IPS-20b (cell line): ENCODE measurements around the gene KLHL13.
"Not testable (repeated sequence)": the region's sequence is repeated elsewhere in the genome, so short reads cannot be mapped to it uniquely, and the experiment has no call there.

ENCODE experiments used
- H3K27ac ChIP-seq: one replicate; pipeline ENCODE4 v1.5.1; 2013; ENCODE audit warnings: low read length
- H3K27me3 ChIP-seq: 2 replicates; pipeline ENCODE4 v1.6.1; 2013; ENCODE audit warnings: mild to moderate bottlenecking, low read length, inconsistent platforms; ENCODE audit not compliant: insufficient read depth
- H3K36me3 ChIP-seq: 2 replicates; pipeline ENCODE4 v1.6.1; 2013; ENCODE audit warnings: low read depth, mild to moderate bottlenecking, inconsistent platforms, low read length, moderate library complexity; ENCODE audit not compliant: insufficient read depth
- H3K4me1 ChIP-seq: 2 replicates; pipeline ENCODE4 v1.6.1; 2013; ENCODE audit warnings: mild to moderate bottlenecking, control low read depth, inconsistent platforms, low read length, moderate library complexity; ENCODE audit not compliant: insufficient read depth
- H3K4me3 ChIP-seq: 2 replicates; pipeline ENCODE4 v1.5.1; 2013; ENCODE audit warnings: mild to moderate bottlenecking, low read length, inconsistent platforms
- H3K9ac ChIP-seq: 2 replicates; pipeline ENCODE4 v1.6.1; 2013; ENCODE audit warnings: low read depth, mild to moderate bottlenecking, inconsistent platforms, low read length, moderate library complexity
- H3K9me3 ChIP-seq: 2 replicates; pipeline ENCODE4 v1.6.1; 2013; ENCODE audit warnings: mild to moderate bottlenecking, low read depth, low read length, inconsistent platforms; ENCODE audit not compliant: insufficient read depth

KLHL13 gene

DNA sequence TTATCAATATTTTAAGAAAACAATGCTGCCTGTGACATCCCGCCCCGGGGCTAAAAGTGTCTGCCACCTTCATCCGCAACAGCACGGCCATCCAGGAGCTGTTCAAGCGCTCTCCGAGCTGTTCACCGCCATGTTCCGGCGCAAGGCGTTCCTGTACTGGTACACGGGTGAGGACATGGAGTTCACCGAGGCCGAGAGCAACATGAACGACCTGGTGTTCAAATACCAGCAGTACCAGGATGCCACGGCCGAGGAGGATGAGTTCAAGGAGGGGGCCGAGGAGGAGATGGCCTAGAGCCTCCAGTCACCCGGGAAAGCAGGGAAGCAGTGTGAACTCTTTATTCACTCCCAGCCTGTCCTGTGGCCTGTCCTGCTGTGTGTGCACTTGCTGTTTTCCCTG, 12.1 kb upstream of the KLHL13 start:
- Histone ChIP-seq H3K27me3 (no peaks in the 10 kb centered on the region), H3K4me3 (no peak overlapping the region), H3K9ac (no peak overlapping the region), H3K36me3 (no peaks in the 10 kb centered on the region), H3K4me1 (no peaks in the 10 kb centered on the region), H3K9me3 (no peaks in the 10 kb centered on the region), H3K27ac (no peak overlapping the region)

DNA sequence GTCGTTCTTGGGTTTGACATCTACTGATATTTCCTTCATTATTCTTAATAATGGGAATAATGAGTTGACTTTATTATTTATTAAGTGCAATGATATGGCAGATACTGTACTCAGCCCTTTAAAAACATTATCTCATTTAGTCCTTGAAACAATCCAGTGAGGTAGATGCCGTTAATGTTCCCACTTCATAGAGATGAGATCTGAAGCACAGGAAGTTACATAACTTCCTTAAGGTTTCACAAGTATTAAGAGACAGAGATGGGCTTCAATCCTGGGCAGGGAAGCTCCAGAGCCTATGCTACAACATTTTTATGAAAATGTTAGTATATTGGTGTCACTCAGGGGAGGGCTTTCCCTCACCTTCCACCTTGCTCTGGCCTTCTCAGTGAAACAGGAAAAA, 9.7 kb upstream of the KLHL13 start:
- no peaks in the 10 kb centered on the region for H3K27me3 ChIP-seq
- no peak overlapping the region for H3K9ac ChIP-seq
- no peaks in the 10 kb centered on the region for H3K36me3 ChIP-seq
- H3K4me1 ChIP-seq = no peaks in the 10 kb centered on the region
- H3K4me3 ChIP-seq = no peak overlapping the region
- H3K27ac ChIP-seq = no peak overlapping the region
- H3K9me3 ChIP-seq = no peaks in the 10 kb centered on the region

DNA sequence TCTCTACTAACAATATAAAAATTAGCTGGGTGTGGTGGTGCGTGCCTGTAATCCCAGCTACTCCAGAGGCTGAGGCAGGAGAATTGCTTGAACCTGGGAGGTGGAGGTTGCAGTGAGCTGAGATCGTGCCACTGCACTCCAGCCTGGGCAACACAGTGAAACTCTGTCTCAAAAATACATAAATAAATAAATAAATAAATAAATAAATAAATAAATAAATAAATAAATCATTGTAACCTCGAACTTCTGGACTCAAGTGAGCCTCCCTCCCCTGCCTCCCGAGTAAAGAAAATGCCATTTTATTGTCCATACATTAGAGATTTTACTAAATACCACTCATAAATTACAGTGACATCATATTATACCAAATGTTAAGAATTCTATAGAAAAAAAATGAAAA, 7.6 kb upstream of the KLHL13 start:
- not testable (repeated sequence) for H3K27ac ChIP-seq, H3K27me3 ChIP-seq, H3K9me3 ChIP-seq, H3K4me3 ChIP-seq, H3K9ac ChIP-seq, H3K4me1 ChIP-seq, H3K36me3 ChIP-seq

DNA sequence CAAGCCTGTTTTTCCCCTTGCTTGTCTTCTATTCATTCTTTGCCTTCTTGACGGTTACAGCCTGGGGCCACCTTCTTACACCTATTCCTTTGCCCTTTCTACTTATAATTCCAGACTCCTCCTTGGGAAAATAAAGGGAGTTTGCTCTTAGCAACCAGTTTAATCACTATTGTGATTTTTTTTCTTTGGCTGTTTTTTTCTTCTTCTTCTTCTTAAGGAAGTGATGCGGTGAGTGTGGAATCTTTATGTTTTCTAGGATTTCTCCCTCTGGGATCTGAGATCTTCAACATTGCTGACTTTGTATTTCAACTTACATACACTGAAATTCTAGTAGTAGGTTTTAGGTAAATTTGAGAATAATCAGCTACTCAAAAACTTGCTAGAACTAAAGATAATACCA, 1.1 kb upstream of the KLHL13 start:
- H3K4me3 ChIP-seq = no peak overlapping the region
- no peaks in the 10 kb centered on the region for H3K36me3 ChIP-seq
- no peak overlapping the region for H3K9ac ChIP-seq
- H3K27me3 ChIP-seq = peaks cover 12% of the 10 kb centered on the region
- H3K9me3 ChIP-seq = no peaks in the 10 kb centered on the region
- no peaks in the 10 kb centered on the region; the same call in 1 of the 2 replicates for H3K4me1 ChIP-seq
- H3K27ac ChIP-seq = no peak overlapping the region

DNA sequence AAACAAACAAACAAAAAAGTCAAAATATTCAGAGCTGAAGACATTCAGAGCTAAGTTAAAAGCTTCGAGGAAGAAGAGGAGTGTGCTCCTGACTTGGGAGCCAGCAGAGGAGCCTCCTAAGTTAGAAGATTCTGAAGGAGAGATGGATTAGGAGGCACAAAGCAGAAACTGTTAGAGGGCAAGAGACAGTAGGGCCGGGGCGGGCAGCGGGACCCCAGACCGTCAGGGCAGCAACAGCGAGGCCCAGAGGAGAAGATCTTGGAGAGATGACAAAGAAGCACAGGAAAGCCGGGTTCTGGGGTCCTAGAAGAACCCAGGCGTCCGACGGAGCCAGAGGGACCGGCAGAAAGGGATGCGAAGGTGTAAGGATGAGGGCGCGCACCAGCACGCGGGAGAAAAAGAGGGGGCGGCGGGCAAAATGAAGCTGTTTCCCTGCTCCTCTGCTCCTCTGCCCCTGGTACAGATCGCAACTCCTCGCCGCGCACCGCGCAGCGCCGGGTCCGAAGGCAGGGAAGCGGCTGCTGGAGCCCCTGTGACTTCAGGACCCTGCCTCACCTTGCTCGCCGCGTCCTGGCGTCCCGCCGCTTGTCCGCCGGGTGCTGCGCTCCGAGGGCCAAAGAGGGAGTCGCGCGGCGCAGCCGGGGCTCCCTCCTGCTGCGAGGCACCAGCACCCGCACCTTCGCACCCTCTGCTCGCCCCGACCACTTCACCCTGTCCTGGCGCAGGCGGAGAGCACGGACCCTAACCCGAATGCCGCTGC, 477 bp downstream of the KLHL13 start:
- H3K9ac ChIP-seq = peak overlapping the region; percentile 68; the same call in 1 of the 2 replicates

DNA sequence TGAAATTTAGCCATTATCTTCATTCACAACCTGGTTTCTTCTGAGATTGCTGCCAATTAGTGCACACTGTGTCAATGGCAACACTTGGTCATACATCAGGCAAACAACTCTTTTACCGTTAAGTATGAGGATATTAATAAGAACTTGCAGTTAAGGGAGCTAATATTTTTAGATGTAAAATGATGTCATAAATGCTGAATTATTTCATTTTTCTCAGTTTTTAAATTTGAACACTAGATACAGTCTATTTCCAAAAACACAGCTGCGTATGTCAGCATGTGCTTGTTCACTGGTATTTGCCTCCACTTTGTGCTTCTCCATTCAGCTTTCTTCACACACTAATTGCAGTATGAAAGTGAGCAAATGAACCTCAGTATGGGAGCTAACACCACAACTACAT, 1.6 kb downstream of the KLHL13 start:
- Histone ChIP-seq H3K27ac (no peak overlapping the region), H3K9ac (no peak overlapping the region), H3K9me3 (no peaks in the 10 kb centered on the region), H3K4me3 (peak overlapping the region; percentile 75), H3K4me1 (no peaks in the 10 kb centered on the region; the same call in 1 of the 2 replicates), H3K27me3 (peaks cover 12% of the 10 kb centered on the region), H3K36me3 (no peaks in the 10 kb centered on the region)

More for the DNA sequence above, 477 bp downstream of the KLHL13 start:
- Histone ChIP-seq H3K36me3 (no peaks in the 10 kb centered on the region), H3K27me3 (peaks cover 12% of the 10 kb centered on the region), H3K27ac (no peak overlapping the region), H3K4me1 (no peaks in the 10 kb centered on the region; the same call in 1 of the 2 replicates), H3K4me3 (peak overlapping the region; percentile 75), H3K9me3 (no peaks in the 10 kb centered on the region)

DNA sequence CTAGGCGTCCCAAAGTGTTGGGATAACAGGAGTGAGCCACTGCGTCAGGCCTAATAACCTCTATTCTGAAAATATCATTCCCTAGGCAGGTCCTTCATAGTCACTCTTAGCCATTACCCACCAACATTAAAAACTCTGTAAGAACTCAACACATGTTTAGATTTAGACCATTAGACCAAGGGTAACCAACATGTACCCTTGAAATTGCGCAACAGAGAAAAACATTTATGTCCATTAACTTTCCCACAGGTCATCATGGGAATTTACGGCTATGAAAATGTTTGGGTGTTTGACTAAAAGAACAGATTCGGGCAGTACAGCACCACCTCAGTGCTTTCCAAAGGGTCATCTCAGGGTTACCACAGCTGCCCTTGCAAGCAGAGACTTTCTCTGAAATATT, 7.5 kb downstream of the KLHL13 start:
- H3K4me1 ChIP-seq = no peaks in the 10 kb centered on the region
- no peaks in the 10 kb centered on the region for H3K27me3 ChIP-seq
- H3K27ac ChIP-seq = no peak overlapping the region
- H3K36me3 ChIP-seq = no peaks in the 10 kb centered on the region
- no peak overlapping the region for H3K9ac ChIP-seq
- H3K4me3 ChIP-seq = no peak overlapping the region
- no peaks in the 10 kb centered on the region for H3K9me3 ChIP-seq

DNA sequence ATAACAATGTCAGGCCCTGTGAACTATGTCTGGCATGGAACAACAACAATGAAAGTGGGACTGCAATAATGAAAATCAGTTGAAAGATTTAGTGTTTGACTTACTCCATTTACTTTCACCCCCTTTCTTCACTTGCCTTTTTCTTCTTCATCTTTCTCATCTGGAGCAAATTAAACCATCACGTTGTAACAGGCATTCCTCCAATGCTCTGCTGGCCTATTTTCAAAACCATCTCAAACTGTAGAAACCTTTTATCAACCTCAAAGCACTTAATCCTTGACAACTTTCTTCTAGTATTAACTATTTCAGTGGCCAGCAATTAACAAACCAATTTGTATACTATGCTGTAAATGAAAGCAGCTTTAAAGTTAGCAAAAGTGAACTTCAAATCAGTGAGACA, 8.3 kb downstream of the KLHL13 start:
- no peak overlapping the region for H3K9ac ChIP-seq
- H3K36me3 ChIP-seq = no peaks in the 10 kb centered on the region
- no peaks in the 10 kb centered on the region for H3K27me3 ChIP-seq
- H3K27ac ChIP-seq = no peak overlapping the region
- no peaks in the 10 kb centered on the region for H3K9me3 ChIP-seq
- H3K4me3 ChIP-seq = no peak overlapping the region
- H3K4me1 ChIP-seq = no peaks in the 10 kb centered on the region

DNA sequence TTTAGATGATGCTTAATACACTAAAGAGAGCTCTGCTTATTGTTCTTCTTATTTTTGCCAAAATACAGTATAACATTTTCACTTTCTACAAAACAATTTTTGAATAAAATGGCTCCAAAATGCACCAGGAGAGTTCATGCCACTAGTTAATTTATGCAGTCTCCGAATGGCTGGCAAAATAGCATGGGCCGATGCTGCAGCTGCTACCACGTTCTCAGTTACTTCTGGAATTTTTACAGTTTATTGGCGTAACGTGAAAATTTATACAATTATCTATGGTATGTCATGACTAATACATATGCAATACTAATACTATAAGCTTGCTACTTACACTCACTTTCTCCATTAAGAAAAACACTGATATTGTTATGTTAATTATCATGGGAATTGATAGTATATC, 16.5 kb downstream of the KLHL13 start:
- Histone ChIP-seq H3K27me3 (no peaks in the 10 kb centered on the region), H3K9ac (no peak overlapping the region), H3K9me3 (no peaks in the 10 kb centered on the region), H3K27ac (no peak overlapping the region), H3K36me3 (no peaks in the 10 kb centered on the region), H3K4me3 (no peak overlapping the region), H3K4me1 (no peaks in the 10 kb centered on the region)

DNA sequence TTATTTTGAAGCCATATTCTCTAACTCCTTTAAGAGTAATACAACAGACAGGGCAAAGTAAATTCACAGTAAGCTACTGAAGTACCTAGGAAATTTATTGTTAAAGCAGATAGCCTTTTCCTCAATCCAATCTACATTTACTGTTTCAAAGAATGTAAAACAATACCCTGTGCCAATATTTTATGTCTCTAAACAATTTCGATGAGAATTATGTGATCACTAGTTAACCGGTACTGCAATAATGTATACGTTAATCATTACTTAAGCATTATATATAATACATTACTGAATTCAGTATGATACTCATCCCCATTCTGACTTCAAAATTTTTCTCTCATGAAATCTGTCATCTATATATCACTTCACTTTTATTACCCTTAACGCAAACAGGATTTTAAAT, 28.5 kb downstream of the KLHL13 start:
- Histone ChIP-seq H3K9me3 (no peaks in the 10 kb centered on the region), H3K4me3 (no peak overlapping the region), H3K27ac (no peak overlapping the region), H3K4me1 (no peaks in the 10 kb centered on the region), H3K27me3 (no peaks in the 10 kb centered on the region), H3K9ac (no peak overlapping the region), H3K36me3 (no peaks in the 10 kb centered on the region)

DNA sequence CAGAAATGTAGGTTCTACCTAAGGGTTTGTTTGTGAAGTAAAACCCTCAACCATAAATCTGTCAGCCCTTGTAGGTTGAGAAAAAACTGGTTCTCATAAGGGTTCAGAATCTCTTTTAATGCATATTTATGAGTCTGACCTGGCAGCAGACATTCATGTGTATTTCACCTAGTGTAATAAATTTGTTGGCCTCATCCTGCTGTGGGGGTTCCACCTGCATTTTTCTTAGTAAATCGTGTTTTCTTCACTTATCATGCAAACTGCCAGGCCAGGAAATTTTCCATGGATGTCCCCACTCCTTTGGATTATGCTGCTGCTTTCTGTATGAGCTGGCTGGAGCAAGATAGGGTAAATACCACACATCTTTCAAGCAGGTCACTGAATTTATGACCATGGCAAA, 42.4 kb downstream of the KLHL13 start:
- no peaks in the 10 kb centered on the region for H3K36me3 ChIP-seq
- no peak overlapping the region for H3K27ac ChIP-seq
- no peaks in the 10 kb centered on the region for H3K9me3 ChIP-seq
- no peaks in the 10 kb centered on the region for H3K27me3 ChIP-seq
- H3K4me1 ChIP-seq = no peaks in the 10 kb centered on the region
- H3K9ac ChIP-seq = no peak overlapping the region
- H3K4me3 ChIP-seq = no peak overlapping the region

DNA sequence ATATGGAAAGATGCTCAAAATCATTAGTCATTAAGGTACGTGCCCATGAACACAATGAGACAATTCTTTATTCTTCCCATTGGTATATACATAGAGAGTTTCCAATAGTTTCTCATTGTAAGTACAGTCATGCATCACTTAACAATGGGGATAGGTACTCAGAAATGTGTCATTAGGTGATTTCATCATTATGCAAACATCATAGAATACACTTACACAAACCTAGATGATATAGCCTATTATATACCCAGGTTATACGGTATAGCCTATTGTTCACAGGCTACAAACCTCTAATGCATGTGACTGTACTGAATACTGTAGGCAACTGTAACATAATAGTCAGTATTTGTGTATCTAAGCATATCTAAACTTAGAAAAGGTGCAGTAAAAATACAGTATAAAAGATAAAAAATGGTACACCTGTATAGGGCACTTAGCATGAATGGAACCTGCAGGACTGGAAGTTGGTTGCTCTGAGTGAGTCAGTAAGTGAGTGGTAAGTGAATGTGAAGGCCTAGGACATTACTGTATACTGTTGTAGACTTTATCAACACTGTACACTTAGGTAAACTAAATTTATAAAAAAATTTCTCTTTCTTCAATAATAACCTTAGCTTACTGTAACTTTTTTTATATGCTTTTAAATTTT, 49.6 kb downstream of the KLHL13 start:
- Histone ChIP-seq H3K27ac (no peak overlapping the region), H3K9me3 (no peaks in the 10 kb centered on the region), H3K4me3 (no peak overlapping the region), H3K27me3 (no peaks in the 10 kb centered on the region), H3K4me1 (no peaks in the 10 kb centered on the region), H3K36me3 (no peaks in the 10 kb centered on the region), H3K9ac (no peak overlapping the region)
